ENCODE data around the gene GMFB.

GRCh38 chr14:54453252-54453651 is 35.5 kb downstream of the GMFB start:
- TF ChIP-seq, protein P1, sequence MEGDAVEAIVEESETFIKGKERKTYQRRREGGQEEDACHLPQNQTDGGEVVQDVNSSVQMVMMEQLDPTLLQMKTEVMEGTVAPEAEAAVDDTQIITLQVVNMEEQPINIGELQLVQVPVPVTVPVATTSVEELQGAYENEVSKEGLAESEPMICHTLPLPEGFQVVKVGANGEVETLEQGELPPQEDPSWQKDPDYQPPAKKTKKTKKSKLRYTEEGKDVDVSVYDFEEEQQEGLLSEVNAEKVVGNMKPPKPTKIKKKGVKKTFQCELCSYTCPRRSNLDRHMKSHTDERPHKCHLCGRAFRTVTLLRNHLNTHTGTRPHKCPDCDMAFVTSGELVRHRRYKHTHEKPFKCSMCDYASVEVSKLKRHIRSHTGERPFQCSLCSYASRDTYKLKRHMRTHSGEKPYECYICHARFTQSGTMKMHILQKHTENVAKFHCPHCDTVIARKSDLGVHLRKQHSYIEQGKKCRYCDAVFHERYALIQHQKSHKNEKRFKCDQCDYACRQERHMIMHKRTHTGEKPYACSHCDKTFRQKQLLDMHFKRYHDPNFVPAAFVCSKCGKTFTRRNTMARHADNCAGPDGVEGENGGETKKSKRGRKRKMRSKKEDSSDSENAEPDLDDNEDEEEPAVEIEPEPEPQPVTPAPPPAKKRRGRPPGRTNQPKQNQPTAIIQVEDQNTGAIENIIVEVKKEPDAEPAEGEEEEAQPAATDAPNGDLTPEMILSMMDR (IDR thresholded peaks at IDR 0.05): no peak
- no peak for TF ChIP-seq POLR2A (IDR thresholded peaks at IDR 0.05)
- no peak for TF ChIP-seq POLR2AphosphoS5 (IDR thresholded peaks at IDR 0.05)
- no peak for TF ChIP-seq EP300 (IDR thresholded peaks at IDR 0.05)
